Measurements from ENCODE around the gene RAB11FIP3. TPM values are rescaled to one million over a fixed set of nuclear protein-coding genes. Genes with fewer than 3 reads are reported as not detected.

RAB11FIP3 gene
- total and polyA plus RNA-seq, 9 donors: 18.0 to 58.1 (median 38.1) TPM

GRCh38 chr16:471353-472198 is 46.1 kb downstream of the RAB11FIP3 start:
- Histone ChIP-seq H3K4me3 (no peak overlapping the region), H3K27me3 (no peaks in the 10 kb centered on the region), H3K4me1 (ENCODE audit: insufficient read depth) (no peaks in the 10 kb centered on the region), H3K36me3 (no peaks in the 10 kb centered on the region), H3K27ac (no peak overlapping the region), H3K9me3 (no peaks in the 10 kb centered on the region)
- intact Hi-C loops (cut with DNase I): no loop called here
- no peak for DNase-seq
- WGBS, 3 donors: 88 to 89% (median 88%) methylated on average over 30 to 32 of the region's 32 CpGs
- no peak for TF ChIP-seq CTCF (IDR thresholded peaks at IDR 0.05)
- no peak for TF ChIP-seq POLR2A (IDR thresholded peaks at IDR 0.05)
- no peak for TF ChIP-seq EP300 (IDR thresholded peaks at IDR 0.05)

- Histone ChIP-seq H3K27ac (no peak overlapping the region), H3K36me3 (no peaks in the 10 kb centered on the region), H3K27me3 (no peaks in the 10 kb centered on the region), H3K4me1 (ENCODE audit: insufficient read depth) (no peaks in the 10 kb centered on the region), H3K4me3 (no peak overlapping the region), H3K9me3 (no peaks in the 10 kb centered on the region)
- intact Hi-C loops (cut with DNase I): no loop called here
- TF ChIP-seq CTCF (IDR thresholded peaks at IDR 0.05): no peak
- TF ChIP-seq POLR2A (IDR thresholded peaks at IDR 0.05): no peak
- no peak for TF ChIP-seq EP300 (IDR thresholded peaks at IDR 0.05)
- DNase-seq: no peak
- 90 to 96% (median 94%) methylated on average over 9 of the region's 9 CpGs for WGBS, 3 donors
These were observed 46.7 kb downstream of the RAB11FIP3 start for GRCh38 chr16:472199-472504.

- no peaks in the 10 kb centered on the region for H3K27me3 ChIP-seq
- intact Hi-C loops (cut with DNase I): no loop called here
- H3K4me1 ChIP-seq (ENCODE audit: insufficient read depth): no peaks in the 10 kb centered on the region
- 92 to 94% (median 93%) methylated on average over 32 of the region's 32 CpGs for WGBS, 3 donors
- H3K4me3 ChIP-seq: no peak overlapping the region
- no peak for DNase-seq
- no peak overlapping the region for H3K27ac ChIP-seq
- TF ChIP-seq EP300 (IDR thresholded peaks at IDR 0.05) (no peak), POLR2A (IDR thresholded peaks at IDR 0.05) (no peak), CTCF (IDR thresholded peaks at IDR 0.05) (no peak)
- no peaks in the 10 kb centered on the region for H3K9me3 ChIP-seq
- H3K36me3 ChIP-seq: no peaks in the 10 kb centered on the region
These were observed 47.9 kb downstream of the RAB11FIP3 start for GRCh38 chr16:473046-474043.

GRCh38 chr16:474420-475122 is 49.1 kb downstream of the RAB11FIP3 start:
- WGBS, 3 donors: 84 to 90% (median 87%) methylated on average over 19 of the region's 19 CpGs

More at GRCh38 chr16:474420-475122, 49.1 kb downstream of the RAB11FIP3 start:
- TF ChIP-seq CTCF (IDR thresholded peaks at IDR 0.05) (no peak), POLR2A (IDR thresholded peaks at IDR 0.05) (no peak), EP300 (IDR thresholded peaks at IDR 0.05) (no peak)
- Histone ChIP-seq H3K9me3 (no peaks in the 10 kb centered on the region), H3K36me3 (no peaks in the 10 kb centered on the region), H3K4me1 (ENCODE audit: insufficient read depth) (no peaks in the 10 kb centered on the region), H3K27me3 (no peaks in the 10 kb centered on the region), H3K27ac (no peak overlapping the region), H3K4me3 (no peak overlapping the region)
- no peak for DNase-seq
- intact Hi-C loops (cut with DNase I): no loop called here

Data from ovary (tissue), 9 donors.